Mononuclear cell (primary cell): ENCODE data around the gene PLOD1. TPM values are rescaled to one million over a fixed set of nuclear protein-coding genes. Genes with fewer than 3 reads are reported as not detected.

Source experiments
- H3K27me3 ChIP-seq: 2 replicates; pipeline ENCODE4 v1.6.0; 2011; ENCODE audit warnings: low read length, control low read depth; ENCODE audit not compliant: insufficient read depth
- H3K4me1 ChIP-seq: 2 replicates; pipeline ENCODE4 v1.5.1; 2011; ENCODE audit warnings: mild to moderate bottlenecking, low read length, control low read depth; ENCODE audit not compliant: insufficient read depth
- H3K4me3 ChIP-seq: 2 replicates; pipeline ENCODE4 v1.5.1; 2011; ENCODE audit warnings: mild to moderate bottlenecking, low read length, moderate library complexity
- H3K9me3 ChIP-seq: 2 replicates; pipeline ENCODE4 v1.5.1; 2011; ENCODE audit warnings: low read depth, mild to moderate bottlenecking, control low read depth, low read length
- total RNA-seq: library from RNA; depleted of rRNA; stranded (reverse); fragments of >200 nt; gene quantifications from one replicate; pipeline ENCODE4 v1.2.3, GENCODE V29; 2012

The PLOD1 gene
- total RNA-seq, 1 donor = 21.8 TPM

DNA sequence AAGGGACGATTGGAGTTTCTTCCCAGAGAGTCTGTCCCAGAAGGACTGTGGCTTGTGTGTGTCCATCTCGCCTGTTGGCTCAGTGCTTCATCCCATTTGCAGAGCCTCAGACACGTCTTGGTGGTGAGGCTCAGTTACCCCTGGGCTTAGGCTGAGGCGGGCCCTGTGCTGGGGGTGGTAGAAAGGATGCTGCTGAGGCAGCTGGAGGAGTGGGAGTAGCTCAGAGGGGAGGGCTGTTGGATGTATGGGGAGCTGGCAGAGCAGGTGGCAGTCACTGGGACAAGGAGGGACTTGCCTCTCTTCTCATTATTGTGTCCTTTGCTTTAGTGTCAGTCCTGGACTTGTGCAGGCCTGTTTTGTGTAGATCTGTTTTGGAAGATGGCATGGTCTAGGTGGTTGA, 77.5 kb downstream of the PLOD1 start:
- Histone ChIP-seq H3K27me3 (no peaks in the 10 kb centered on the region), H3K9me3 (no peaks in the 10 kb centered on the region), H3K4me1 (no peaks in the 10 kb centered on the region), H3K4me3 (no peak overlapping the region)

DNA sequence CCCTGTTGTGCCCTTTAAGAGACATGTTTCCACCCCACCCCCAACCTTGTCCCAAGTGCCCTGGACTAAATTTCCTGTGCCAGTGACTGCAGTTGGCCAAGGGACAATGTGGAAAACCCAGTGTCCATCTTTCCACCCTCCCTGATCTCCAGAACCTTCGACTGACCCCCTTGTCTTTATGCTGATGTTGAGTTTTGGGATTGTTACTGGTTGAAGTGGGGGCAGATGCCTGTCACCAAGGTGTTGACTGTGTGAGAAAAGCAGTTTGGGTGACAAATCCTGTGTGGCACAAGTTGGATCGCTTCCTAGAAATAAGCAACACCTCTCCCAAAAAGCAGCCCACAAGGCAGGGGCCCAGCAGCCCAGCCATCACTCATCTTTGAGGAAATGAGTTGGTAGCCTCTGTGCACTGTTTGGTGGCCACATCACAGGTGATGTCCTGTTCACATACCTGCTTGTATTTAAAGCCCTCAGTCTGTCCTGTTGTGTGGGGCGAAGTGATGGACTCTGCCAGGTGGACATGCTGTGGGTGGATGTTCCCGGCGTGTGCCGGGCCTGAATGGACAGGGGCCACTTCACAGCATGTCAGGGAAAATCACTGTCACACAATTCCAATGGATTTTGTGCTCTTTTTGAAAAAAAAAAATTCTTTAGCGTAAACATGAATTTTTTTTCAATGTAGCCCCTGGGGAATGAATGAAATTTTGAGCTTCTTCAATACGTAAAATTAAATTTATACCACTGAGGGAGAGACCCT, 78.2 kb downstream of the PLOD1 start:
- H3K9me3 ChIP-seq = no peaks in the 10 kb centered on the region
- no peaks in the 10 kb centered on the region for H3K27me3 ChIP-seq
- no peak overlapping the region for H3K4me3 ChIP-seq
- no peaks in the 10 kb centered on the region for H3K4me1 ChIP-seq

DNA sequence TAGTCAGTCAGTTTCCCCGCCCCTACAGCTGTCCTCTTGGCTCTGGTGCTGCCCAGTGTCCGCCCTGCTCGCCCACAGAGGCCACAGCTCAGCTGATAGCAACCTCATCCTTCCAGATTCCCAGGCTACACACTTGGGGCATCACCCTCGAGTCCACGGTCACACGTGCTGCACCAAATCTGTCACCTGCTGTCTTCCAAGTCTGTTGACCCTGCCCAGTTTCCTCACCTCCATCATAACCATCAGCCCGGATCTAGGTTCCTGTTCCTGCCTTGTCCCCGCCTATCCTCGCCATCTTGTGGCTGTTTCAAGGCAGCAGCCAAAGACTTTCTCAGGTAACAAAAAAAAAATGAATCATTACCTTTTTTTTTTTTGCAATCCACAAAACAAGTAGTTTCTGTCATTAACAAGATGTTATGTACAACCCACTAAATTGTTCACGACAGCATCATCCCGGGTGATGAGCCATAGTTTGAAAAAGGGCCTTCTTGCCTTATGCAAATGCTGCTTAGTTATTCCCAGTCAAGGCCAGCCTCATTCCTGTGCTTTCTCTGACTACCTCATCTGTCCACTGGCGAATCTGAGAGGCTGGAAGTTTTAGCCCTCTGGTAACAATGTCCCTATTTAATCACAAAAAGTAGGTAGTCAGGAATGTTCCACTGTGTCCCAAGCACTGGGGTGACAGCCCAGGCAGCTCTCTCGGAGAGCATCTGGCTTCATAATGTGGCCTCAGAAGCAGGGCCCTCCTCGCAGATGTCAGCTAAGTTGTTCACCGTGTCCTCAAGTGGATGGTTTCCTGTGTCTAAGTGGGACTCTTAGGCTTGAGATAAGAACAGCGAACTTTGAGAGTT, 79.8 kb downstream of the PLOD1 start:
- Histone ChIP-seq H3K27me3 (no peaks in the 10 kb centered on the region), H3K4me3 (no peak overlapping the region), H3K4me1 (no peaks in the 10 kb centered on the region), H3K9me3 (no peaks in the 10 kb centered on the region)

DNA sequence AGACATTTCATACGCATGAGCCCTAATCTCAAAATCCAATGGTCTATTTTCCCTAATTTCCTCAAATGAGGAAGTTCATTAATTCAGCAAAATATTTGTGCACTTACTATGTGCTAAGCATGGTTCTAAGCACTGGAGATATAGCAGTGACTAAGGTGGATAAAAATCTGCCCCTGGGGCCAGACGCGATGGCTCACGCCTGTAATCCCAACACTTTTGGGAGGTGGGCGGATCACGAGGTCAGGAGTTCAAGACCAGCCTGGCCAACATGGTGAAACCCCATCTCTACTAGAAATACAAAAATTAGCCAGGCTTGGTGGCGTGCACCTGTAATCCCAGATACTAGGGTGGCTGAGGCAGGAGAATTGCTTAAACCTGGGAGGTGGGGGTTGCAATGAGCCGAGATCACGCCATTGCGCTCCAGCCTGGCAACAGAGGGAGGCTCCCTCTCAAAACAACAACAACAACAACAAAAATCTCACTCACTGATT, 80.5 kb downstream of the PLOD1 start:
- Histone ChIP-seq H3K27me3 (no peaks in the 10 kb centered on the region), H3K4me1 (peaks cover 4% of the 10 kb centered on the region), H3K4me3 (no peak overlapping the region), H3K9me3 (no peaks in the 10 kb centered on the region)

DNA sequence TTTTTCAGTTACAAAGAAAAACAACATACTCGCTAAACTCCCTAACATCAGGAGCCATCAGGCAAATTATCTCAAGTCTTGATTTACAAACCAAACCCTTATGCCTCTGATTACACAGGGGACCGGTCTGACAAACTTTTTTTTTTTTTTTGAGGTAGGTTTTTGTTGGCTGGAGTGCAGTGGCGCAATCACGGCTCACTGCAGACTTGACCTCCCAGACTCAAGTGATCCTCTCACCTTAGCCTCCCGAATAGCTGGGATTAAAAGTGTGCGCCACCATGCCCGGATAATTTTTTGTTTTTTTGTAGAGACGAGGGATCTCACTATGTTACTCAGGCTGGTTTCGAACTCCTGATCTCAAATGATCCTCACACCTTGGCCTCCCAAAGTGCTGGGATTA, 81.0 kb downstream of the PLOD1 start:
- peaks cover 8% of the 10 kb centered on the region for H3K4me1 ChIP-seq
- H3K27me3 ChIP-seq = no peaks in the 10 kb centered on the region
- no peak overlapping the region for H3K4me3 ChIP-seq
- no peaks in the 10 kb centered on the region for H3K9me3 ChIP-seq

DNA sequence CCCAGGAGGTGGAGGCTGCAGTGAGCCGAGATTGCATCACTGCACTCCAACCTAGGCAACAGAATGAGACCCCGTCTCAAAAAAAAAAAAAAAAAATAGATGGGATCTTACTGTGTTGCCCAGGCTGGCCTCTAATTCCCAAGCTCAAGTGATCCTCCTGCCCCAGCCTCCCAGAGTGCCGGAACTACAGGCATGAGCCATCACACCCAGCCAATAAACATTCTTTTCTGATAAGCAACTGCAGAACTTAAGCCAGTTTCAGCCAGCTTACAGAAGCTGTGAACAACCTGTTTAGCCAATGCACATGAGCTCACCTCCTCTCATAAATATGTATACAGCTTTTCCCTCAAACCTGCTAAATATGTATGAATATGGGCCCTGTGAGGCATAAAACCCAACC, 81.7 kb downstream of the PLOD1 start:
- Histone ChIP-seq H3K4me3 (no peak overlapping the region), H3K9me3 (no peaks in the 10 kb centered on the region), H3K27me3 (no peaks in the 10 kb centered on the region), H3K4me1 (peaks cover 13% of the 10 kb centered on the region)

DNA sequence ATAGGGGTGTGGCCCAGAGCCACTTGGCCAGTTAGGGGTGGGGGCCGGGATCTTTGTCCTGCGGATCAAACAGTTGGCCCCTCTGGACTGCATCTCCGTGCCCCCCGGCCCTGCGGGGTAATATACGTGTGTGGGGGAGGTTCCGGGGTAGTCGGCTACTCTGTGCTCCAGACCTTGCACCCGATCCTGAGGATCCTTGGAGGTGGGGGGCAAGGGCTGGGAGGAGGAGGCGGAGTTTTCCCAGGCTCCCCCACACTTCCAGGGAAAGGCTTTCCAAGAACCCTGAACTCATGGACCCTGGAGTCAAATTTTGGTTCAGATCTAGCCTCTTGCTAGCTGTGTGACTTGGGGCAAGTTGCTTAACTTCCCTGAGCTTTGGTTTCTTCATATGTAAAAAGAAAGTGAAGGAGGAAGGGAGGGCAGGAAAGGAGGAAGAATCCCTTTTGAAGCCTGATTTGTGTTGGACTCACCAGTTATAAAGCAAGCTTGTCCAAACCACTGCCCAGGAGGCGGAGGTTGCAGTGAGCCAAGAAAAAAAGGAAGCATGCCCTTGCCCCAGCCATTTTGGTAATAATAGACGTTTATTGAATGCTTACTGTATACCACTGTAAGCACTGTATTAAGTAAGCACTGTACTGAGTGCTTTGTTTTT, 85.5 kb downstream of the PLOD1 start:
- no peaks in the 10 kb centered on the region for H3K9me3 ChIP-seq
- no peaks in the 10 kb centered on the region for H3K27me3 ChIP-seq
- H3K4me3 ChIP-seq = peak overlapping the region; percentile 82
- H3K4me1 ChIP-seq = peaks cover 13% of the 10 kb centered on the region

DNA sequence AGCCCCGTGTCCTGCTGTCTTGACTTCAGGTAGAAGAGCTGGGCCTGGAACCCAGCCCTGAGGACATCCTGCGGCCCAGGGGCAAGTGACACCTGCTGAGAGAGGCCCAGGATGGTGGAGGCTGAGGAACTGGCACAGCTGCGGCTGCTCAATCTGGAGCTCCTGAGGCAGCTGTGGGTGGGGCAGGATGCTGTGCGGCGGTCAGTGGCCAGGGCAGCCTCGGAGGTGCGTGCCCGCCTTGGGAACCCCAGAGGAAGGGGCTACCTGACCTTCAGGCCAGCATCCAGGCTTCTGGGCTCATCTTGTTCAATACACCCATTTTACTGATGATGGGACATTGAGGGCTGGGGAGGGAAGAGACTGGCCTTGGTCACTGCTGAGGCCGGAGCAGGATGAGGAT, 87.1 kb downstream of the PLOD1 start:
- H3K9me3 ChIP-seq = no peaks in the 10 kb centered on the region
- H3K4me1 ChIP-seq = peaks cover 13% of the 10 kb centered on the region
- no peak overlapping the region for H3K4me3 ChIP-seq
- H3K27me3 ChIP-seq = no peaks in the 10 kb centered on the region

DNA sequence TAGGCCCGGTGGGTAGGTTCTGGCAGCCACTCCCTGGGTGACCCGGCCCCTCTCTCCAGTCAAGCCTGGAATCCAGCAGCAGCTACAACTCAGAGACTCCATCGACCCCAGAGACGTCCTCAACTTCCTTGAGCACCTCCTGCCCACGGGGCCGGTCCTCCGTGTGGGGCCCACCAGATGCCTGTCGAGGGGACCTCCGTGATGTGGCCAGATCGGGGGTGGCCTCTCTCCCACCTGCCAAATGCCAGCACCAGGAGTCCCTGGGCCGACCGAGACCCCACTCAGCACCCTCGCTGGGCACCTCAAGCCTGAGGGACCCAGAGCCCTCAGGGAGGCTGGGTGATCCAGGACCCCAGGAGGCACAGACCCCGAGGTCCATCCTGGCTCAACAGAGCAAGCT, 87.5 kb downstream of the PLOD1 start:
- Histone ChIP-seq H3K9me3 (no peaks in the 10 kb centered on the region), H3K4me3 (no peak overlapping the region), H3K4me1 (peaks cover 13% of the 10 kb centered on the region), H3K27me3 (no peaks in the 10 kb centered on the region)

Other genes with a start within 250 kb of the PLOD1 start
- 0.31 TPM for gene DRAXIN, start 243.0 kb upstream of the PLOD1 start, total RNA-seq
- 62.0 TPM for gene AGTRAP, start 198.6 kb upstream of the PLOD1 start, total RNA-seq
- not detected for gene C1orf167, start 172.5 kb upstream of the PLOD1 start, total RNA-seq
- gene MTHFR, start 128.8 kb upstream of the PLOD1 start, total RNA-seq = 28.4 TPM
- gene CLCN6, start 128.5 kb upstream of the PLOD1 start, total RNA-seq = 7.8 TPM
- not detected for gene NPPA, start 86.9 kb upstream of the PLOD1 start, total RNA-seq
- not detected for gene NPPB, start 75.8 kb upstream of the PLOD1 start, total RNA-seq
- 27.3 TPM for gene KIAA2013, start 8.3 kb upstream of the PLOD1 start, total RNA-seq
- gene MFN2, start 45.7 kb downstream of the PLOD1 start, total RNA-seq = 35.2 TPM
- 25.6 TPM for gene MIIP, start 84.8 kb downstream of the PLOD1 start, total RNA-seq
- 0.73 TPM for gene TNFRSF8, start 128.6 kb downstream of the PLOD1 start, total RNA-seq
- gene TNFRSF1B, start 232.3 kb downstream of the PLOD1 start, total RNA-seq = 210 TPM